Neutrophil (primary cell): ENCODE data around the gene ITPKB.

Experiments used
- H3K27ac ChIP-seq: fragments of 200-600 bp; sonication (generic); 2 replicates; pipeline ENCODE4 v1.5.1; 2016; ENCODE audit warnings: mild to moderate bottlenecking, moderate library complexity
- H3K27me3 ChIP-seq: fragments of 200-600 bp; sonication (generic); 2 replicates; pipeline ENCODE4 v1.6.0; 2016; ENCODE audit warnings: mild to moderate bottlenecking
- H3K36me3 ChIP-seq: fragments of 200-600 bp; sonication (generic); 2 replicates; pipeline ENCODE4 v1.5.1; 2017
- H3K4me1 ChIP-seq, 2 experiments: fragments of 200-600 bp in 1 of 2; sonication (generic) in 1 of 2; 1 replicate in 1 of 2; 2 replicates in 1 of 2; pipeline versions ENCODE4 v1.5.1 to v1.6.1; 2013 to 2016; ENCODE audit warnings: low read depth in 1 of 2, low read length in 1 of 2, mild to moderate bottlenecking in 1 of 2, moderate library complexity in 1 of 2; ENCODE audit not compliant: control insufficient read depth in 1 of 2, insufficient read depth in 1 of 2
- H3K4me3 ChIP-seq, 2 experiments: fragments of 200-600 bp in 1 of 2; sonication (generic) in 1 of 2; 1 replicate in 1 of 2; 2 replicates in 1 of 2; pipeline ENCODE4 v1.5.1; 2013 to 2016; ENCODE audit warnings: low read depth in 1 of 2, low read length in 1 of 2, mild to moderate bottlenecking in 1 of 2, moderate library complexity in 1 of 2
- H3K9me3 ChIP-seq: fragments of 200-600 bp; sonication (generic); 2 replicates; pipeline ENCODE4 v1.5.1; 2016
- TF ChIP-seq, protein P1 (sequence below): fragments of 200-600 bp; sonication (generic); IDR thresholded peaks from 2 replicates; pipeline ENCODE4 v1.5.1; 2016; ENCODE audit warnings: antibody characterized with exemption

The ITPKB gene

GRCh38 chr1:226659641-226660040 lies 79.4 kb downstream of the ITPKB start:
- TF ChIP-seq, protein P1, sequence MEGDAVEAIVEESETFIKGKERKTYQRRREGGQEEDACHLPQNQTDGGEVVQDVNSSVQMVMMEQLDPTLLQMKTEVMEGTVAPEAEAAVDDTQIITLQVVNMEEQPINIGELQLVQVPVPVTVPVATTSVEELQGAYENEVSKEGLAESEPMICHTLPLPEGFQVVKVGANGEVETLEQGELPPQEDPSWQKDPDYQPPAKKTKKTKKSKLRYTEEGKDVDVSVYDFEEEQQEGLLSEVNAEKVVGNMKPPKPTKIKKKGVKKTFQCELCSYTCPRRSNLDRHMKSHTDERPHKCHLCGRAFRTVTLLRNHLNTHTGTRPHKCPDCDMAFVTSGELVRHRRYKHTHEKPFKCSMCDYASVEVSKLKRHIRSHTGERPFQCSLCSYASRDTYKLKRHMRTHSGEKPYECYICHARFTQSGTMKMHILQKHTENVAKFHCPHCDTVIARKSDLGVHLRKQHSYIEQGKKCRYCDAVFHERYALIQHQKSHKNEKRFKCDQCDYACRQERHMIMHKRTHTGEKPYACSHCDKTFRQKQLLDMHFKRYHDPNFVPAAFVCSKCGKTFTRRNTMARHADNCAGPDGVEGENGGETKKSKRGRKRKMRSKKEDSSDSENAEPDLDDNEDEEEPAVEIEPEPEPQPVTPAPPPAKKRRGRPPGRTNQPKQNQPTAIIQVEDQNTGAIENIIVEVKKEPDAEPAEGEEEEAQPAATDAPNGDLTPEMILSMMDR = no peak
- Histone ChIP-seq H3K9me3 (no peaks in the 10 kb centered on the region), H3K27me3 (no peaks in the 10 kb centered on the region), H3K4me3 (no peak overlapping the region), H3K4me1 (peaks cover 67 to 73% of the 10 kb centered on the region in 2 experiments), H3K27ac (peak overlapping the region; percentile 73), H3K36me3 (peaks cover 41% of the 10 kb centered on the region)

DNA sequence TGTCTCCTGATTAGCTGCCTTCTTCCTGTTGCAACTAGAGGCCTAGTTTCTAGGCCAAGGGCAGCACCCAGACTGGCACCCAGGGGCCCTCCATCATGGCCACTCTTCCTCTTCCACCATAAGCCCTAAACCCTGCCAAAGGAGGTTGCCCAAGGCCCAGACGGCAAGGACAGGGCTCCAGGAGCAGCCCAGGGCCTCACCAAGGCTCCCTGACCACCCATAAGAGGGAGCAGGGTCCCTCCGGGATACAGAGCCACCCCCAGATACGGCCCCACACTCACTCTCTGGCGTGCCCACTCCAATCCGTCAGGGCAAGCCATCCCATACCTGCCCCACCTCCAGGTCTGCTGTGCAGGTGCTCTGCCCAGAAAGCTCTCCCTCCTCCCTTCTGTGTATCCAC lies 79.9 kb downstream of the ITPKB start:
- Histone ChIP-seq H3K36me3 (peaks cover 37% of the 10 kb centered on the region), H3K27me3 (no peaks in the 10 kb centered on the region), H3K4me3 (no peak overlapping the region), H3K4me1 (peaks cover 71 to 77% of the 10 kb centered on the region in 2 experiments), H3K27ac (peak overlapping the region; percentile 51), H3K9me3 (no peaks in the 10 kb centered on the region)
- TF ChIP-seq, protein P1 = no peak

- Histone ChIP-seq H3K9me3 (no peaks in the 10 kb centered on the region), H3K27ac (peak overlapping the region; percentile 51), H3K4me1 (peaks cover 66 to 73% of the 10 kb centered on the region in 2 experiments), H3K27me3 (no peaks in the 10 kb centered on the region), H3K36me3 (peaks cover 37% of the 10 kb centered on the region), H3K4me3 (no peak overlapping the region)
- TF ChIP-seq, protein P1 = no peak
Measured at GRCh38 chr1:226658546-226659125, 80.4 kb downstream of the ITPKB start.

- Histone ChIP-seq H3K9me3 (no peaks in the 10 kb centered on the region), H3K36me3 (peaks cover 37% of the 10 kb centered on the region), H3K4me3 (no peak overlapping the region), H3K27me3 (no peaks in the 10 kb centered on the region), H3K27ac (no peak overlapping the region), H3K4me1 (peaks cover 60 to 67% of the 10 kb centered on the region in 2 experiments)
- TF ChIP-seq, protein P1 = no peak
Measured at GRCh38 chr1:226657895-226658545, 81.1 kb downstream of the ITPKB start.

- H3K27me3 ChIP-seq = no peaks in the 10 kb centered on the region
- H3K27ac ChIP-seq = no peak overlapping the region
- TF ChIP-seq, protein P1 = no peak
- H3K4me3 ChIP-seq = peak overlapping the region in 1 of 2 experiments; percentile 18
- H3K36me3 ChIP-seq = peaks cover 37% of the 10 kb centered on the region
- H3K9me3 ChIP-seq = no peaks in the 10 kb centered on the region
- H3K4me1 ChIP-seq = peaks cover 47 to 54% of the 10 kb centered on the region in 2 experiments
Measured at GRCh38 chr1:226656601-226657277, 82.3 kb downstream of the ITPKB start.
